GM18909 (cell line): ENCODE results near the gene GABBR2.

Experiments used
- ATAC-seq: cut with Tn5 transposase; IDR thresholded peaks from one replicate; pipeline ENCODE4 v1.9.1; 2021; ENCODE audit warnings: mild to moderate bottlenecking; ENCODE audit not compliant: unreplicated experiment, poor library complexity

The GABBR2 gene

GRCh38 chr9:98556511-98556910 lies 152.2 kb downstream of the GABBR2 start:
- ATAC-seq: no peak

- no peak for ATAC-seq
These were observed 152.9 kb downstream of the GABBR2 start for GRCh38 chr9:98555651-98556465.

GRCh38 chr9:98554752-98555151 lies 154.0 kb downstream of the GABBR2 start:
- no peak for ATAC-seq

GRCh38 chr9:98552331-98552730 lies 156.4 kb downstream of the GABBR2 start:
- ATAC-seq: no peak

GRCh38 chr9:98551511-98552286 lies 157.0 kb downstream of the GABBR2 start:
- no peak for ATAC-seq

GRCh38 chr9:98550206-98550820 lies 158.4 kb downstream of the GABBR2 start:
- ATAC-seq: no peak

GRCh38 chr9:98549401-98549800 lies 159.3 kb downstream of the GABBR2 start:
- ATAC-seq: no peak

- no peak for ATAC-seq
These were observed 161.1 kb downstream of the GABBR2 start for GRCh38 chr9:98547606-98548005.

GRCh38 chr9:98545021-98545420 lies 163.7 kb downstream of the GABBR2 start:
- no peak for ATAC-seq

GRCh38 chr9:98541684-98542230 lies 167.0 kb downstream of the GABBR2 start:
- no peak for ATAC-seq

GRCh38 chr9:98540476-98540875 lies 168.3 kb downstream of the GABBR2 start:
- ATAC-seq: no peak

GRCh38 chr9:98539954-98540353 lies 168.8 kb downstream of the GABBR2 start:
- ATAC-seq: no peak

- no peak for ATAC-seq
These were observed 170.1 kb downstream of the GABBR2 start for GRCh38 chr9:98538626-98539031.

GRCh38 chr9:98538203-98538602 lies 170.5 kb downstream of the GABBR2 start:
- no peak for ATAC-seq

- ATAC-seq: no peak
These were observed 172.1 kb downstream of the GABBR2 start for GRCh38 chr9:98536542-98537173.

- ATAC-seq: no peak
These were observed 174.9 kb downstream of the GABBR2 start for GRCh38 chr9:98533866-98534265.

- no peak for ATAC-seq
These were observed 175.6 kb downstream of the GABBR2 start for GRCh38 chr9:98533132-98533531.

- ATAC-seq: no peak
These were observed 176.2 kb downstream of the GABBR2 start for GRCh38 chr9:98532574-98532973.

GRCh38 chr9:98532147-98532546 lies 176.6 kb downstream of the GABBR2 start:
- ATAC-seq: no peak

GRCh38 chr9:98530806-98531386 lies 177.8 kb downstream of the GABBR2 start:
- no peak for ATAC-seq
